ENCODE measurements around the gene ATP6V1G2.

The ATP6V1G2 gene

DNA sequence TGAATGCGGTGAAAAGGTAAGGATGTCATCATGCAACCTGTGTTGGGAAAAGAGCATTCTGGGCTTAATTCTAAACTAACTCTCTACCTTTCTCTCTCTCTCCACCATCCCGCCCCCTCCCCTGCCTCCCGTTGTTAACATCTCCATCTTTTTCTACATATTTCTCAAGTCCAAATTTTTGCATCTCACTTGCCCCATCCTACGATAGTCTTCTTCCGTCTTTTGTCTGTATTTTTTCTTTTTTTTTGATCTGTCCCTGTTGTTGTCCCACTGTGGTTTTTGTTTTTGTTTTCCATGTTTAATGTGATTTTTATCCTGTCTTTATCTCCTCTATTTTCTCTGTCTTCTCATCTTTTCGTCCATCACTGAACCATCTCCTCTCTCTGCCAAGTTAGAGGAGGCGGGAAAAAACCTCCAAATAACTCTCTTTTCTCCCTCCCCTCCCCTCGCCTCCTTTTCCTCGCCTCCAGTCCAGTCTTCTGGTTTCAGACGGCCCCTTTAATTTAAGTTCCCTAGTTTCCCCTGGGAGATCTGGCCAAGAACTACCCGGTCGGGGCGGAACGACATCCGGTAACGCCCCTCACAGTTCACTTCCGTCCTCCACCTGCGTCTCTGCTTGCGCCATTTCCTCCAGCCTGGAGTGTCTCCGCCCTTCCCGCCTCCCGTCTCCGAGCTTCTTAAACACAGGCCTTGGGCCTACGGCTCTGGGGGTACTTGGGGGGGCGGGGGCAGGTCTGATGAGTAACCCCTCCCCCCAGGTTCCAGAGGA, 734 bp upstream of the ATP6V1G2 start, which contains the start of gene NFKBIL1:
Gene NFKBIL1 (plus strand): TSS at position 651 of the 769 bp plus-strand sequence. CDS start 87 bp downstream, at position 738.
- TF ChIP-seq, protein P1, sequence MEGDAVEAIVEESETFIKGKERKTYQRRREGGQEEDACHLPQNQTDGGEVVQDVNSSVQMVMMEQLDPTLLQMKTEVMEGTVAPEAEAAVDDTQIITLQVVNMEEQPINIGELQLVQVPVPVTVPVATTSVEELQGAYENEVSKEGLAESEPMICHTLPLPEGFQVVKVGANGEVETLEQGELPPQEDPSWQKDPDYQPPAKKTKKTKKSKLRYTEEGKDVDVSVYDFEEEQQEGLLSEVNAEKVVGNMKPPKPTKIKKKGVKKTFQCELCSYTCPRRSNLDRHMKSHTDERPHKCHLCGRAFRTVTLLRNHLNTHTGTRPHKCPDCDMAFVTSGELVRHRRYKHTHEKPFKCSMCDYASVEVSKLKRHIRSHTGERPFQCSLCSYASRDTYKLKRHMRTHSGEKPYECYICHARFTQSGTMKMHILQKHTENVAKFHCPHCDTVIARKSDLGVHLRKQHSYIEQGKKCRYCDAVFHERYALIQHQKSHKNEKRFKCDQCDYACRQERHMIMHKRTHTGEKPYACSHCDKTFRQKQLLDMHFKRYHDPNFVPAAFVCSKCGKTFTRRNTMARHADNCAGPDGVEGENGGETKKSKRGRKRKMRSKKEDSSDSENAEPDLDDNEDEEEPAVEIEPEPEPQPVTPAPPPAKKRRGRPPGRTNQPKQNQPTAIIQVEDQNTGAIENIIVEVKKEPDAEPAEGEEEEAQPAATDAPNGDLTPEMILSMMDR (conservative IDR thresholded peaks at IDR 0.05; ENCODE audit: low read depth, low read length) = no peak
- peak; percentile 99 for DNase-seq (ENCODE audit: low read depth)
- H3K4me3 ChIP-seq (ENCODE audit: low read depth, low read length) = peak within 1 kb of the TSS; percentile 66

DNA sequence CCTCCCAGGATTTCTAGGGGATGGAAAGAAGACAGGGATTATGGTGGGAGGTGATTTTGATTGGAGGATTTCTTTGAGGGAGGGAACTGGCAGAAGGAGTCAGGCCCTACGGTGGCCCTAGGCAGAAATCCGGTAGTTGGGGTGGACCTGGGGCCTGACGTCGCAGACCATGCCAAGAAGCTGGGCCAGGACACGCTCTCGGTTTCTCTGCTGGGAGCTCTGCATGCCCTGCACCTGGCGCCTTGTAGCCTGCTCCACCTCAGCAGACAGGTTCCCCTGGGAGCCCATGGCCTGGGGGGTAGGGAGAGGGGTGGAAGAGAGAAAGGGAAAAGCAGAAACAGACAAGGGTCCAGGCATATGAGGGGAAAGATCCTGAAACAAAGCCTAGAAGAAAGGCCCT, 1.1 kb downstream of the ATP6V1G2 start:
- DNase-seq (ENCODE audit: low read depth) = no peak
- H3K4me3 ChIP-seq (ENCODE audit: low read depth, low read length) = no peak overlapping the region
- TF ChIP-seq, protein P1 (conservative IDR thresholded peaks at IDR 0.05; ENCODE audit: low read depth, low read length) = no peak

DNA sequence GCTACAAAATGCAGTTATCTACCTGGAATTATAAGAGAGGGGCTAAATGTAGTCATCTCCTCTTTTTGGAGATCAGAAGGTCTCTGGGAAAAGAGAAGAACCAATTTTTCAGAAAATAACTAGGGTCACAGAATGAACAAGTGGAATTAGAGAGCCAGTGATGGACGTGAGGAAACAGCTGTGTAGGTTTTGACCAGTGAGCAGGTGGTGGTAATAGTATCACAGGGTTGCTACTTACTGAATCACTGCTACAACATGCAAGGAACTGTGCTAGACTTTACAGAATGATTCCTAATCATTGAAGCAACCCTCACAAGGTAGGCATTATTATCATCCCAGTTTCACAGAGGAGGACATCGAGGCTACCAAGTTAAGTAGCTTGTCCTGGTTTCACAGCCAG, 1.7 kb downstream of the ATP6V1G2 start:
- DNase-seq (ENCODE audit: low read depth) = no peak
- H3K4me3 ChIP-seq (ENCODE audit: low read depth, low read length) = no peak overlapping the region
- TF ChIP-seq, protein P1 (conservative IDR thresholded peaks at IDR 0.05; ENCODE audit: low read depth, low read length) = no peak

DNA sequence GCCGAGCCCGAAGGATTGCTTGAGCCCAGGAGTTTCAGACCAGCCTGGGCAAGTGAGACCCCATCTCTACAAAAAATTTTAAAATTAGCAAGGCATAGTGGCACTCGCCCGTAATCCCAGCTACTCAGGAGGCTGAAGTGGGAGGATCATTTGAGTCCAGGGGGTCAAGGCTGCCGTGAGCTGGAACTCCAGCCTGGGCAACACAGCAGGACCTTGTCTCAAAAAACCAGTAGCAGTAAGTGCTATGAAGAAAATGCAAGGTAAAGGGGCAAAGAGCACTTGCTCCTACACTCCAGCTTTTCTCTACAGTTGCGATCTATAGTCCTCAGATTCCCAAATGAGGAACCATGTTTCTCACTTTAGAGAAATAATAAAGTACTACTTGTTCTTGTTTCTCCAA, 2.8 kb downstream of the ATP6V1G2 start:
- TF ChIP-seq, protein P1 (conservative IDR thresholded peaks at IDR 0.05; ENCODE audit: low read depth, low read length) = no peak
- DNase-seq (ENCODE audit: low read depth) = no peak
- no peak overlapping the region for H3K4me3 ChIP-seq (ENCODE audit: low read depth, low read length)

DNA sequence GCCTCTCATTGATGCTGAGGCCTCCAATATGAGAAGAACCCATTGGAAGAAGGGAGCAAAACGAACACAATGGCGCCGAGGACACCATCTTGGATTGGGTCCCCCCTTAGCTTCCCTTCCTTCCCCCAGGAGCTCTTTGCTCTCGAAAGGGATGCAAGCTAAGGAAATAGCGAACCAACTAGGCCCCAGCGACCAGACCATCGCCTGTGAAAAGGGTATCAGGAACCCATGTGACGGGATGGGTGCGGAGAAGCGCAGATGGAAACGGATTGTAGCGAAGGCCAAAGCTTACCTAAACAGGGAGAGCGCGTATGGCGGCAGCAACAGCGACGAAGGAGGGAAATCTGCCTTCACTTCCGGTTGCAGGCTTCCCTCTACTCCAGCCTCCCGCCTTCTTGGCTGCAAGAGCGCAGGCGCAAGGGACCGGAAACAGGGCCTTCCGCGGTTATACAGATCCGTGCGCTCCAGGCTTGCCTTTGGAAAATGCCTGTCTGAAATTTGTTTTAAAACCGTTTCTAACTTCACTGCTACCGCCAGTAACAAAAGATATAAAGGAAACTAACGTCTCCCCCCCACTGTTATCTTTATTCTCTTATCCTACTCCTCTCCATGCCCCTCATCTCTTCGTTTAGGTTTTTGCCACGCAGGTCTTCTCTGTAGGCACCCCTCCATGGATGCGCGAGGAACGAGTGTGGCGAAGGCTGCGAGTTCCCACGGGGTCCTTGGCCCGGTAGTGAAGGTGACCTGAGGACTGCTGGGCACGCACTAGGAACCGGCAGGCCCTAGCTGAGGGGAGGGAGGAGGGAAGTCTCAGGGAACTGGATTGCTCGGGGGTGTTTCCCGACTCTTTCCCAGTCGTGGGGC, 4.5 kb downstream of the ATP6V1G2 start, which contains the start of gene DDX39B:
Gene DDX39B (minus strand): TSS at position 346 of the 864 bp plus-strand sequence. CDS start 1,471 bp downstream, outside the sequence.
- peak; percentile 99 for DNase-seq (ENCODE audit: low read depth)
- H3K4me3 ChIP-seq (ENCODE audit: low read depth, low read length) = peak within 1 kb of the TSS; percentile 94
- TF ChIP-seq, protein P1 (conservative IDR thresholded peaks at IDR 0.05; ENCODE audit: low read depth, low read length) = no peak

DNA sequence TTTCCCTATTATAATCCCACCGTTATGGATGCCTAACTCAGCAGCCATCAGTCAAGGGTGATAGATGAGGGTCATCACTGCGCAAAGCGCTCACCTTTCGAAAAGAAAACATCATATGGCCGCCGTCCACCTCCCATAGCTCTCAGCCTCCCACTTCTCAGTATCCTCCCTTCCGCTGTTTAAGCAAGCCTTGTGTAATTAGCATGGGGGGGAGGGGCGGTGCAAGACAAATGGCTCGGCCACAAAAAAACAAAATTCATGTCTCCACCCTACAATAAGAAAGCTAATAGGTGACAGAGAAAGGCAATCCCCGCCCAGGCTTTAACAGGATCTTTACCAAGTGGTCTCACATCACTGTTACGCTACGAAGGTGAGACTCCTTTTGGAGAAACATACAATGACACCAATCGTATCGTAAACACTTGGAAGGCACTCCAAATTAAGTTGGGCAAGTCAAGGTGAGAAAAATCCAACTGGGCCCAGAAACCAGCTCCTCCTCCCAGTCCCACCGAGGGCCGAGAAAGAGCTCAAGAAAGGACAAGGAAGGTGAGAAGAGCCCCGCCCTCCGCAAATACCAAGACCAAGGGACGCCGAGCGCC, 5.2 kb downstream of the ATP6V1G2 start:
- TF ChIP-seq, protein P1 (conservative IDR thresholded peaks at IDR 0.05; ENCODE audit: low read depth, low read length) = no peak
- peak overlapping the region; percentile 94 for H3K4me3 ChIP-seq (ENCODE audit: low read depth, low read length)
- DNase-seq (ENCODE audit: low read depth) = peak; percentile 76

All from choroid plexus epithelial cell (primary cell).